ENCODE measurements around the gene NES.

NES gene

DNA sequence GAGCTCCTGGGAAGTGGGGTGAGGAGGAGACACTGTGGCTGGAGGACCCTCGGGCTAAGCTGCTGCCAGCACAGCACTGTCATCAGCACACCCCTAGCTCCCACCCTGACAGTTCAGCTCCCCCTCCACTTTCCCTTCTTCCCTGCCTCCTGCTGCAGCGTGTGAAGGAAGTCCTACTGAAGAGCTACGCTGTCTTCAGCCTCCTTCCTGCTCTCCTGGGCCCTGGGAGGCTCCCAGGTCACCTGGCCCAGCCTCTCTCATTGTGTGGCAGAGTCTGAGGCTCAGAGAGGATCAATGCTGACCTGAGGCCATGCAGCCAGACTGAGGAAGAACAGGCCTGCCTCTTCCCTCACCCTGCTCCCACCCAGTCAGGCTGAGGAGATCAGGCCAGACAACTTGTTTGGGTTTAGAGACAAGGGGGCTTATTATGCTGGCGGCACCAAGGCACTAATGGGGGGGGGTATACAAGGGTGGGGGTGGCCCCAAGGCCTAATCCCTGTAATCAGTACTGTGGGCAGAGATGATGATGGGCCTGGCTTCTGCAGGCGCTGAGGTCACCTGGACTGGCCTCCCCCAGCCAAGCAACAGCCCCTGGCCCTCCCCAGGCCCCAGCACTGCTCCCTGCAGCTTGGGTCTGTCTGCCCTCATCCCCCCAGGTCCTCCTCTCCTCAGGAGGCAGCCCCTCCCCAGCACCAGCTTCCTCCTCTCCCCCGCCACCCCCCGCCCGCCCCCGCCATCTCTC lies 9.1 kb downstream of the NES start:
- TF ChIP-seq GABPA (IDR thresholded peaks at IDR 0.05; ENCODE audit: low read depth) (no peak), POLR2AphosphoS5 (IDR thresholded peaks at IDR 0.05; ENCODE audit: low read depth) (no peak), SPI1 (IDR thresholded peaks at IDR 0.05; ENCODE audit: borderline replicate concordance, low read depth) (no peak)
- TF ChIP-seq, protein P1, sequence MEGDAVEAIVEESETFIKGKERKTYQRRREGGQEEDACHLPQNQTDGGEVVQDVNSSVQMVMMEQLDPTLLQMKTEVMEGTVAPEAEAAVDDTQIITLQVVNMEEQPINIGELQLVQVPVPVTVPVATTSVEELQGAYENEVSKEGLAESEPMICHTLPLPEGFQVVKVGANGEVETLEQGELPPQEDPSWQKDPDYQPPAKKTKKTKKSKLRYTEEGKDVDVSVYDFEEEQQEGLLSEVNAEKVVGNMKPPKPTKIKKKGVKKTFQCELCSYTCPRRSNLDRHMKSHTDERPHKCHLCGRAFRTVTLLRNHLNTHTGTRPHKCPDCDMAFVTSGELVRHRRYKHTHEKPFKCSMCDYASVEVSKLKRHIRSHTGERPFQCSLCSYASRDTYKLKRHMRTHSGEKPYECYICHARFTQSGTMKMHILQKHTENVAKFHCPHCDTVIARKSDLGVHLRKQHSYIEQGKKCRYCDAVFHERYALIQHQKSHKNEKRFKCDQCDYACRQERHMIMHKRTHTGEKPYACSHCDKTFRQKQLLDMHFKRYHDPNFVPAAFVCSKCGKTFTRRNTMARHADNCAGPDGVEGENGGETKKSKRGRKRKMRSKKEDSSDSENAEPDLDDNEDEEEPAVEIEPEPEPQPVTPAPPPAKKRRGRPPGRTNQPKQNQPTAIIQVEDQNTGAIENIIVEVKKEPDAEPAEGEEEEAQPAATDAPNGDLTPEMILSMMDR (IDR thresholded peaks at IDR 0.05; ENCODE audit: insufficient read depth, low read length): no peak
- TF ChIP-seq, protein P2, sequence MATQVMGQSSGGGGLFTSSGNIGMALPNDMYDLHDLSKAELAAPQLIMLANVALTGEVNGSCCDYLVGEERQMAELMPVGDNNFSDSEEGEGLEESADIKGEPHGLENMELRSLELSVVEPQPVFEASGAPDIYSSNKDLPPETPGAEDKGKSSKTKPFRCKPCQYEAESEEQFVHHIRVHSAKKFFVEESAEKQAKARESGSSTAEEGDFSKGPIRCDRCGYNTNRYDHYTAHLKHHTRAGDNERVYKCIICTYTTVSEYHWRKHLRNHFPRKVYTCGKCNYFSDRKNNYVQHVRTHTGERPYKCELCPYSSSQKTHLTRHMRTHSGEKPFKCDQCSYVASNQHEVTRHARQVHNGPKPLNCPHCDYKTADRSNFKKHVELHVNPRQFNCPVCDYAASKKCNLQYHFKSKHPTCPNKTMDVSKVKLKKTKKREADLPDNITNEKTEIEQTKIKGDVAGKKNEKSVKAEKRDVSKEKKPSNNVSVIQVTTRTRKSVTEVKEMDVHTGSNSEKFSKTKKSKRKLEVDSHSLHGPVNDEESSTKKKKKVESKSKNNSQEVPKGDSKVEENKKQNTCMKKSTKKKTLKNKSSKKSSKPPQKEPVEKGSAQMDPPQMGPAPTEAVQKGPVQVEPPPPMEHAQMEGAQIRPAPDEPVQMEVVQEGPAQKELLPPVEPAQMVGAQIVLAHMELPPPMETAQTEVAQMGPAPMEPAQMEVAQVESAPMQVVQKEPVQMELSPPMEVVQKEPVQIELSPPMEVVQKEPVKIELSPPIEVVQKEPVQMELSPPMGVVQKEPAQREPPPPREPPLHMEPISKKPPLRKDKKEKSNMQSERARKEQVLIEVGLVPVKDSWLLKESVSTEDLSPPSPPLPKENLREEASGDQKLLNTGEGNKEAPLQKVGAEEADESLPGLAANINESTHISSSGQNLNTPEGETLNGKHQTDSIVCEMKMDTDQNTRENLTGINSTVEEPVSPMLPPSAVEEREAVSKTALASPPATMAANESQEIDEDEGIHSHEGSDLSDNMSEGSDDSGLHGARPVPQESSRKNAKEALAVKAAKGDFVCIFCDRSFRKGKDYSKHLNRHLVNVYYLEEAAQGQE (IDR thresholded peaks at IDR 0.05; ENCODE audit: insufficient replicate concordance, low read depth): no peak
- Histone ChIP-seq H3K27ac (replicated peaks) (no peak overlapping the region), H3K27me3 (ENCODE audit: insufficient read depth, poor library complexity, severe bottlenecking) (peaks cover 25% of the 10 kb centered on the region), H3K4me3 (replicated peaks; ENCODE audit: insufficient read depth, low read length) (no peak overlapping the region)
- no peak for DNase-seq (ENCODE audit: low read depth in 1 of 2, low spot score in 1 of 2)

DNA sequence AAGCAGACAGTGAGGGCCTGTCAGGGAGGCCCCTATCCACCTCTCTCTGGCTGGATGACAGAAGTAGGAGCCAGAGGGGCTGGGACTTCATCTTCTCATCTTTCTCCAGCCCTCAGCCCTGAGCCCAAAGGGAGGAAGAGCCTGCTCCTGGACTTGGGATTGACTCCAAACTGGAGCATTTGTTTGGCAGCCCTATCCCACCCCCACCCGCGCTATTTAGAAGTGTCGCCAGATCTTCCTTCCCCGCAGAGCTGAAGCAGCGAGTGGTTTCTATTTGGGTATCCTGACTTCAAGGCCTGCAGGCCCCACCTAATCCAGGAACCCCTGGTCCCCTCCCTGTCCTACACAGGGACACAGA lies 9.6 kb downstream of the NES start:
- Histone ChIP-seq H3K27me3 (ENCODE audit: insufficient read depth, poor library complexity, severe bottlenecking) (peaks cover 19% of the 10 kb centered on the region), H3K27ac (replicated peaks) (no peak overlapping the region), H3K4me3 (replicated peaks; ENCODE audit: insufficient read depth, low read length) (no peak overlapping the region)
- no peak for TF ChIP-seq POLR2AphosphoS5 (IDR thresholded peaks at IDR 0.05; ENCODE audit: low read depth)
- TF ChIP-seq, protein P1 (IDR thresholded peaks at IDR 0.05; ENCODE audit: insufficient read depth, low read length): no peak
- TF ChIP-seq, protein P2 (IDR thresholded peaks at IDR 0.05; ENCODE audit: insufficient replicate concordance, low read depth): no peak
- TF ChIP-seq GABPA (IDR thresholded peaks at IDR 0.05; ENCODE audit: low read depth): no peak
- TF ChIP-seq SPI1 (IDR thresholded peaks at IDR 0.05; ENCODE audit: borderline replicate concordance, low read depth): no peak
- no peak for DNase-seq (ENCODE audit: low read depth in 1 of 2, low spot score in 1 of 2)

DNA sequence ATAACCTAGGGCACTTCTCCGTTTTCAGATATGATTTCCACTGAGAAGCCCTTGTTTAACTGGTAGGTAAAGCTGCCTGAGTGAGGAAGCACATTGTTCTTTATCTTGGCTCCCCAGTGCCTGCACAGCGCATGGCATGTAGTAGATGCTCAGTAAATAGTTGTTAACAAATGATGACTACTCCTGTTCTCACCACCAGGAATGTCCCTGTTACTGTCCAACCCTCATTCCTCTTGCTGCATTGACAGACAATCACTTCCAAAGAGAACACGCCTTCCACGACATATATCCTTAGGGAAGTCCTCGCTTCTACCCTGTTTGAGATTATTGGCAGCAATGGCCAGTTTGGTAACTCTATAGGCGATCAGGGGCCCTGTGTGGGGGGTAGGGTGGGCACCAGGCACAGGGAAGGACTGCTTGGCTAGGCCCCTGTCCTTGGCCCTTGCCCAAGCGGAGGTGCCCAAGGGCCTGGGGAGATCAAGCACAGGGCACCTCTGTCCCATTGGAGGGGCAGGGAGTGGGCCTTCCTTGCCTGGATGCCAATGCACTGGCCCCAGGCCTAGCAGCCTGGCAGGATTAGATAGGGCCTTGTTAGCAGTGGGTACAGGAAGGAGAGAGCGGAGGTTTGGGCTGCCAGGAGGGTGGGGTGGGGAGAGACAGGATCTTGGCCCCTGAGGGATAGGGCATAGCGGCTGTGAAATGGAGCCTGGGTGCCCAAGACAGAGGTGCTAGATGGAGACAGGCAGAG lies 10.2 kb downstream of the NES start:
- DNase-seq (ENCODE audit: low read depth in 1 of 2, low spot score in 1 of 2): no peak
- TF ChIP-seq POLR2AphosphoS5 (IDR thresholded peaks at IDR 0.05; ENCODE audit: low read depth): no peak
- TF ChIP-seq, protein P1 (IDR thresholded peaks at IDR 0.05; ENCODE audit: insufficient read depth, low read length): no peak
- no peak for TF ChIP-seq GABPA (IDR thresholded peaks at IDR 0.05; ENCODE audit: low read depth)
- no peak for TF ChIP-seq SPI1 (IDR thresholded peaks at IDR 0.05; ENCODE audit: borderline replicate concordance, low read depth)
- TF ChIP-seq, protein P2 (IDR thresholded peaks at IDR 0.05; ENCODE audit: insufficient replicate concordance, low read depth): no peak
- Histone ChIP-seq H3K27ac (replicated peaks) (no peak overlapping the region), H3K27me3 (ENCODE audit: insufficient read depth, poor library complexity, severe bottlenecking) (peaks cover 14% of the 10 kb centered on the region), H3K4me3 (replicated peaks; ENCODE audit: insufficient read depth, low read length) (no peak overlapping the region)
